GM04503 (cell line): ENCODE results near the gene MSANTD7.
A peak's percentile ranks its signal among the peaks of the same experiment; 100 is the strongest.
"Not testable (repeated sequence)": the region's sequence is repeated elsewhere in the genome, so short reads cannot be mapped to it uniquely, and the experiment has no call there.

Source experiments
- DNase-seq: peaks from one replicate; pipeline ENCODE4 v3.0.0-alpha.2; 2012; ENCODE audit warnings: low read depth

The MSANTD7 gene, protein sequence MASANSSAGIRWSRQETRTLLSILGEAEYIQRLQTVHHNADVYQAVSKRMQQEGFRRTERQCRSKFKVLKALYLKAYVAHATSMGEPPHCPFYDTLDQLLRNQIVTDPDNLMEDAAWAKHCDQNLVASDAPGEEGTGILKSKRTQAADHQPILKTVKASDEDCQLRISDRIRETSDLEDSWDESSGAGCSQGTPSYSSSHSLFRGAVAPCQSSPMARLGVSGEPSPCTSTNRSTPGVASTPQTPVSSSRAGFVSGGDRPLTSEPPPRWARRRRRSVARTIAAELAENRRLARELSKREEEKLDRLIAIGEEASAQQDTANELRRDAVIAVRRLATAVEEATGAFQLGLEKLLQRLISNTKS

DNA sequence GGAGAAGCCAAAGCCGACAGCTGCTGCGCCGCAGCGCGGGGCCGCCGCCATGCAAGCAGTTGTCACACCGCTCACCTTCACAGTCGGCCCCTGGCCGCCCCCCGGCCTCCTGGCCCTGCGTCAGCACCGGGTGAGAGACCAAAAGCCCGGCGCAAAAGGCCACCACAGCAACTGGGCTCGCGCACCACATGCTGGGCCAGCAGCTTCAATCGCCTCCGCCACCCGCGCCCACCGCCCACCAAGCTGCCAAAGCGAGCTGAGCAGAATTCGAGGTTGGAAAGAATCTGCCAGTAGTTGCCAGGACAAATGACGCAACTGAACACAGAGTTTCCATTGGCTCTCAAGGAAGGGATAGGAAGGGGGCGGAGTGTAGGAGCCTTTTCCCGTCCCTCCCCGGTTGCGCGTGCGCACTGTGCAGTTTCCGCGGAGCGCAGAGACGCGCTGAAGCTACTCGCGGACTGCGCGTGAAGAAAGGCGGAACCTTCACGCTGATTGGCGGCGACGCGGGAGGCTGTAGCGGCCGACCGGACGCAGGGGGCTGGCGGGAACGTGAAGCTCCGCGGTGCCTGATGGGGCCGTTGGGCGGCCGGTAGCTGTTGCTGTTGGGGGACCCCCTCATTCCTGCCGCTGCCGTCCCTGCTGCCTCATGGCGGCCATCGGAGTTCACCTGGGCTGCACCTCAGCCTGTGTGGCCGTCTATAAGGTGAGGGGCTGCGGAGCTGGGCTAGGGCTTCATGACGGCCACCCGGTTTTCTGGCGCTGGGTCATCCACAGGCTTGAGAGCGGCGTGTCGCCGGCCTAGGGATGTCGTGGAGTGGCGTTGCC lies at the start of gene MSANTD7, which contains the start of the genes CDNF and HSPA14:
Gene MSANTD7 (plus strand): TSS at position 550 of the 825 bp plus-strand sequence. CDS start 3,979 bp downstream, outside the sequence.
Gene CDNF (minus strand): TSS at position 281 of the 825 bp plus-strand sequence. CDS start 91 bp downstream, at position 190.
Gene HSPA14 (plus strand): TSS at position 550 of the 825 bp plus-strand sequence. CDS start 97 bp downstream, at position 647.
- DNase-seq = peak; percentile 94

DNA sequence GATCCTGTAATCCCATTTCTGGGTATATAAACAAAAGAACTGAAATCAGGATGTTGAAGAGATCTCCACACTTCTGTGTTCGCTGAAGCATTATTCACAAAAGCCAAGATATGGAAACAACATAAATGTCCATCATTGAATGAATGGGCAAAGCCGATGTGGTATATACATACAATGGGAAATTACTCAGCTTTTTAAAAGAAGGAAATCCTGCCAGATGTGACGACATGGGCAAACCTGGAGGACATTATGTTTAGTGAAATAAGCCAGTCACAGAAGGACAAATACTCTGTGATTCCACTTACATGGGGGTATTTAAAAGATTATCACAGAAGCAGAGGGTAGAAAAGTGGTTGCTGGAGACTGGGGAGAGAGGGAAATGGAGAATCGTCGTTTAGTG lies 39.5 kb upstream of the MSANTD7 start:
- no peak for DNase-seq

DNA sequence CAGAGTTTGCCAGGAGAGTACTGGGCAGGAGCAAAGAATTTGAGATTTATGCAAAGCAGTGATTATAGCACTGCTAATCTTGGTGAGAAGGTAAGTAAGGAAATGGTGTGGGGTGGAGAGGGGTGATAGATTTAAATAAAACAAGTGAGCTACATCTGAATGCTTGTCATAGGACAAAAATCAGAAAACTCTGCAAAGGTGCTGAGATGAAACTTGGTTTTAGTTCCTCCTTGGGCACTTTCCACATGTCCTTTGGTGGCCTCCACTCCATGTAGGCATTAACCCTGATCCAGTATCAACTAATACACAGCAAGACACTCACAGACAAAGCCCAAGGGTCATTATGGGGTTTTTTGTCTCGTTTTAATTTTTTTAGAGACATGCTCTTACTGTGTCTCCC lies 37.7 kb upstream of the MSANTD7 start:
- no peak for DNase-seq

DNA sequence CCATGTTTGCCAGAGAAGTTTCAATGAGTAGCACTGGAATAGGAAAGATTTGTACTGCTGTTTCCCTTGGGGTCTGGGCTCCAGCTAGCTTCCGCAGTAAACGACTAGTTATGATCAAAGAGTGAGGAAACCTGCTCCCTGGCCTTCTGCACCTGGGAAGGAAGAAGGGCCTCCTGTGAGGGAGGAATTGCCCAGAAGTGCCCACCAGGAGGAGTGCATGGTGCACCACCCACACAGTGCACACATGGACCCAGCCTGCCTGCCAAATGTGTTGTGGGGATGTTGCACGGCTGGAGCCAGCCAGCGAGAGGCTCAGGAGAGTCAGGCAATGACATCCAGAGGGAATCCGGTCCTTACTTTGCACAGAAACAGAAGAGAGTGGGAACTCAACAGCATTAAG lies 36.4 kb upstream of the MSANTD7 start:
- DNase-seq = no peak

DNA sequence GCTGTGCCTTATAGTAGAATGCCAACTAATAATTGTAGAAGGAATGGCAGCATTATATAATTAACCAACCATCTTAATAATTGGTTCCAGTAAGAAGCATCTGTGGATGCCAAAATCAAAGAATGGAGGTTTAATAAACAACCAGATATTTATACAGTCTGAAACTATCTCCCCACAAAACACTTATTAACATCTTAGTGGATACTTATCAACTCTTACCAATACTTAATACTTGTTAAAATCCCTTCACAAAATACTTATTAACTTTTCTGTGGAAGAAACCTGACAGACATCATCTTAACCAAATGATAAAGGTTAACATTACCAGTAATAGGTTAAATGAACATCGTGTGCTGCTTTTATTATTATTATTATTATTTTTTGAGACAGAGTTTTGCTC lies 34.3 kb upstream of the MSANTD7 start:
- no peak for DNase-seq

DNA sequence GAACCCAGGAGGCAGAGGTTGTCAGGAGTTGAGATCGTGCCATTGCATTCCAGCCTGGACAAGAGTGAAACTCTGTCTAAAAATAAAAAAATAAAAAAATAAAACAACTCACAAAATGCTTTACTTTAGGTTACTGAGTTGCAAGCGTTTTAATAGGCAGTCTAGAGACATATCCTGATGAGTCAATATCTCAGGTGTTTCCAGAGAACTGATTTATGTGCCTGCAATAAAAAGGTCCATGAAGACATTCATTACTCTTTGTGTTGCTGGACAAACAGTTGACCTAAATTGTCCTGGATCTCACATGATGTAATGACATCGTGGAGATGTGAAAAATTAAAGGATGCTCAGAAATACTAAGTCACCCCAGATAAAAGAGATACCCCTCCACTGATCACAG lies 31.8 kb upstream of the MSANTD7 start:
- no peak for DNase-seq

DNA sequence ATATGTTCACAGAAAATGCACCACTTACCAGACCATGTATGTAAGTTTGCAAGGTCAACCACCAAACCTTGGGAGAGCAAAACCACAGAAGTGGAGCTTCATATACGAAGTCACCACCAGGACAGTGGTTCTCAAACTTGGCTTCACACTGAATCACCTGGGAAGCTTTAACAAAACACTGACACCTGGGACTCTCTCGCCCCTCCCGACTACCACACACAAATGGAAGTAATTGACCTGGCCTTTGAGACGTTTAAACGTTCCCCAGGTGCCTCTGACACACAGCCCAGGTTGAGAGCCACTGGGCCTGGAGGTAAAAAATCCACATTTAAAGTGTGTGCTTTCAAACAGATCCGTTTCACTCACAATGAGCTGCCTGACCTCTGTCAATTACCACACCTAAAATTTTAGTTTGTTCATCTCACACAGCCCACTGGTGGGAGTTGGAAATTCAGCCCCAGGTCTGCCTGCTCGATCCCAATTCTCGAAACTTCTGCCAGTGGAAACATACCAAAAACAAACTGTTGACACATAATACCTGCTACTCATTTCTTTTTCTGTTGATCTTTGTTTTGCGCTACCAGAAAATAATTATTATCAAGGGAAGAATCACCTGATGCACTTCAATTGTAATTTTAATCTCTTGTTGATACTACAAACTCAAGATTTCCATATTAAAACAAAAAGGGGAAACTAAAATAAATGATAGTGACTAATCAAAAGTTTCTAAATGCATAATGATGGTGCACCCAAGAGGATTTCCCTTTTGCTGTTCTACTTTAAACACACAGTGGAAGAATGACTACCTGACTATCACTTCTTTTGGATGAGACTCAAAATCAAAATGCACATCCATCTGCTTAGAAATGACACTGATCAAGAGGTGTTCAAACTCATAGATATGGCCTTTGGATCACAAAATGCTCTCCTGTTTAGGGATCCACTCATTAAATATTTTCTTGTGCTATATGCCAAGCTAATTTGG lies 26.8 kb upstream of the MSANTD7 start:
- DNase-seq = no peak

DNA sequence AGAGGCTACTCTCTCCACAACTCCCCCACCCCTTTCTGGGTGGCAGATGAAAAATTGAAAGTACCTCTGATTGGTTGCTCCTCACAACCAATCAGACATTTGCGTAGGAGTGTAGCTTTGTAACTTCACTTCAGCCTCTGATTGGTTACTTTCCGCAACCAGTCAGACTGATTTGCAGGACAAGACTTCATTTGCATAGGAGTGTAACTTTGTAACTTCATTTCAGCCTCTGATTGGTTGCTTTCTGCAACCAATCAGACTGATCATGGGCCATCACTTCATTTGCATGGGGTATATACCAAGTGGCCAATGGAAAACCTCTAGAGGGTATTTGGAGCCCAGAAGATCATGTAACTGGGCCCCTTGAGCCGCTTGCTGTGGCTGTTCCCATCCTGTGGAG lies 25.8 kb upstream of the MSANTD7 start:
- no peak for DNase-seq

DNA sequence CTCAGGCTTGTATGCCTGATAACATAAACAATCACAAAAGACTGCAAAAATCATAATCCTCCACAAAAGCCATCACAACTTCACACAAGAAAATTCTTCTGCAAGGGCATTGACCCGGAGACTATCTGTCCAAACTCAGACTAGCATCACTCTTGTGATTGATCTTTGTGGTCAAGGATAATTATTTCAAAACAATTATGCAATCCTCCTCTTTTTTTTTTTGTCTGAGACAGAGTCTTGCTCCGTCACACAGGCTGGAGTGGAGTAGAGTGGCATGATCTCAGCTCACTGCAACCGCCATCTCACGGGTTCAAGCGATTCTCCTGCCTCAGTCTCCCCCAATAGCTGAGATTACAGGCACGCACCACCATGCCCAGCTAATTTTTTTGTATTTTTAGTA lies 22.4 kb upstream of the MSANTD7 start:
- no peak for DNase-seq

DNA sequence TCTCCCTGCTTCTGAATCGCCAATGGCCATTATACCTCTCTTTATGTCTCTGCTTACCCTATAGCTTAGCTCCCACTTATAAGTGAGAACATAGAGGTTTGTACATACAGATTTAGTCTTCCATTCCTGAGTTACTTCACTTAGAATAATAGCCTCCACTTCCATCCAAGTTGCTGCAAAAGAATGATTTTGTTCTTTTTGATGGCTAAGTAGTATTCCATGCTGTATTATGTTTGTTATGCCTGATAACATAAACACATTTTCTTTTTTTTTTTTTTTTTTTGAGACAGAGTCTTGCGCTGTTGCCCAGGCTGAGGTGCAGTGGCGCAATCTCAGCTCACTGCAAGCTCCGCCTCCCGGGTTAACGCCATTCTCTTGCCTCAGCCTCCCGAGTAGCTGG lies 21.4 kb upstream of the MSANTD7 start:
- DNase-seq = not testable (repeated sequence)

DNA sequence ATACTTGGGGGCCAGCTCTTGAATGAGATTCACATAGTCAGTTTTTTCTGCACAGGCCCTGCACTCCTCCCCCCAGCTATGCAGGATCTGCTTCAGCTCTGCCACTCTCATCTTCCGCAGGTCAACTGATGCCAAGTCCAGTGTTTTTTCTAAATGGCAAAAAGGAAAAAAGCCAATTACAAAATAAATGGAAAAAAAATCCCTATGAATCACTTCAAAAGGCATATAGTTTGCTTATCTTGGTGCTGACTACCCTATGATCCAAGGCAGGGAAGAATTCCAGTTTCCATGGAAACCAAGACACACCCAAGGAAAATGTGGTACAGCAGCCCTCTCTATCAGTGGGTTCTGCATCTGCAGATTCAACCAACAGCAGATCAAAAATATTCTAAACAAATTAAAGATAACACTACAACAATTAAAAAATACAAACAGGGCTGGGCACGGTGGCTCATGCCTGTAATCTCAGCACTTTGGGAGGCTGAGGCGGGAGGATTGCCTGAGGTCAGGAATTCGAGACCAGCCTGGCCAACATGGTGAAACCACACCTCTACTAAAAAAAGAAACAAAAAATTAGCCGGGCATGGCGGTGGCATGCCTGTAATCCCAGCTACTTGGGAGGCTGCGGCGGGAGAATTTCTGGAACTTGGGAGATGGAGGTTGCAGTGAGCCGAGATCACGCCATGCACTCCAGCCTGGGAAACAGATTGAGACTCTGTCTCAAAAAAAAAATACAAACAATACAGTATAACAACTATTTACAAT lies 17.9 kb upstream of the MSANTD7 start:
- peak; percentile 53 for DNase-seq

DNA sequence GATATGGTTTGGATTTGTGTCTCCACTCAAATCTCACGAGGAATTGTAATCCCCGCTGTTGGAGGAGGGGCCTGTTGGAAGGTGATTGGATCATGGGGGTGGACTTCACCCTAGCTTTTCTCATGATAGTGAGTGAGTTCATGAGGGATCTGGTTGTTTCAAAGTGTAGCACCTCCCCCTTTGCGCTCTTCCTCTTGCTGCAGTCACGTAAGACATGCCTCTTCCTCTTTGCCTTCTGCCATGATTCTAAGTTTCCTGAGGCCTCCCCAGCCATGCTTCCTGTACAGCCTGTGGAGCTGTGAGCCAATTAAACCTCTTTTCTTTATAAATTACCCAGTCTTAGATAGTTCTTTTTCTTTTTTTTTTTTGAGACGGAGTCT lies 17.3 kb upstream of the MSANTD7 start:
- DNase-seq = no peak

DNA sequence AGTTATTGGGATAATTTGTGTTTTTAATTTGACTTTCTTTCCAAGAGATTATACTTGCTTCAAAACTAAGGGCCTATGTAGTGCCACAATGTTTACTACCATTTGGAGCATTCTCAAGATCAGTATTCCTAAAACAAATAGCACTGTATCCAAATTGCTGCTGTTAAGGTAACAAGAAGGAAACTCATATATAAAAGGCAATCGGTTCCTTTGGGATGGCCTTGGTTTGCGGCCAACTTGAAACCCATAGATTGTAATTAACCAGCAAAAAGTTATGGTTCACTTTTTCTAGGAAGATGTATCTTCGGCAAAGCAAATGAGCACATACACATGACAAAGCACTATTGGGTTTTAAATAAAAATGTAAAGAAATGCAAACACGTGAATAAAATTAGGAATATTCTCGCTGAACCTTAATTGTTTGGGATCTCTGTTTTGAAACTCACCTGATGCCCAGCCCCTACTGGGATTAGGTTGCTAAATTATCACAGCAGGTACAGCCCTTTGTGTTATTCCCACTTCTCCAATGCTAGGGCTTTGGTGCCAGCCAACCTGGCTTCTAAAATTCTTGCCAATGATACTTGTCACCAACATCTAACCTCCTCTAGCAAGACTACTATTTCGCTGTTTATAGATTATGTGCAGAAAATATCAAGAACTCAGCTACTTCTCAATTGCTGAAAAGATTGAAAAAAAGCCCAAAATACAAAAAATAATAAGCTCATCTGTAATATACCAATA lies 16.3 kb upstream of the MSANTD7 start:
- DNase-seq = no peak

DNA sequence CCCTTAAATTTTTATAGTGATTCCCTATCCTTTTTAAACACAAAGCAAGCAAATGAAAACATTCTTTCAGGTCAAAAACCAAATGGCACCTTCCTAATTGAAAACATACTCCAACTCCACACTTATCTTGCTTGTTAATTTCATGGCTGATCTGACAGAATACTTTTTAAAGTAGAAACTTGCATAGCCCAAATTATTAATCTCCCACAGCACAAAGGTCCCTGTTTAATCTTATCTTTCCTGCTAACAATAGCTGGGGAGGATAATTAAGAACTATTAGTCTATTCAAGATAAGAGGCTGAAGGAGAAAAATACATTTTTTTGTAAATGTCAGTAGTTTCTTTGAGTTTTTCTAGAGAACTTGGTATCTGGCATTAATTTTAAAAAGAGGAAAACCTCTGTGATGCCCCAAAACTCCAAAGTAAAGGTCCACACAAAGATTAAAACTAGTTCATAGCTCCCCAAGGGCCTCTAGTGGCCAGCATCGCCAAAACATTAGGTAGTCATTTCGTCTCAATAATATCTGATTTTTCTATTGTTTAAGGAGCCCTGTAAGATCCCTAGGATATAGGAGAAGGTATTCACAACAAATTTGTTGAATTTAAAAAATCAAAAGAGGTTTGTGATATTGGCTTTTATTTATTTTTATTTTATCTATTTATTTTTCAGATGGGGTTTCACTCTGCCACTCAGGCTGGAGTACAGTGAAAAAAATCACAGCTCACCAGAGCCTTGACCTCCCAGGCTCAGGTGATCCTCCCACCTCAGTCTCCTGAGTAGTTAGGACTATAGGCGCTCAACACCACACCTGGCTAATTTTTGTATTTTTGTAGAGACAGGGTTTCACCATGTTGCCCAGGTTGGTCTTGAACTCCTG lies 15.0 kb upstream of the MSANTD7 start:
- DNase-seq = no peak

DNA sequence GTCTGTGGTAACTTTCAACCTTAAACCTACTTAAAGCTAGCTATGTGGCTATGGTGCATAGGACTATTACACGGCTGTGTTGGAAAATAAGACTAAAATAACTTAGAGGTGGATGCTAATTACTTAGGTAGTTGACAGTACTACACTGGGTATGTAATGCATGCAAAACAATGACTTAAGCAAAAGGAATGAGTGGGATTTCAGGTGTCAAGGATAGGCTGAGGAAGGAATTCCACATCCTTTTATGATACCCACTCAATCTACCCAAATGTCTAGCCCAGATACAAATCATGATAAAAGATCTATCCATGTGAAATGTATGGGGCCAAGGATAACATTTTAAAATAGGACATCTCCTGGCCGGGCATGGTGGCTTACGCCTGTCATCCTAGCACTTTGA lies 14.1 kb upstream of the MSANTD7 start:
- DNase-seq = no peak

DNA sequence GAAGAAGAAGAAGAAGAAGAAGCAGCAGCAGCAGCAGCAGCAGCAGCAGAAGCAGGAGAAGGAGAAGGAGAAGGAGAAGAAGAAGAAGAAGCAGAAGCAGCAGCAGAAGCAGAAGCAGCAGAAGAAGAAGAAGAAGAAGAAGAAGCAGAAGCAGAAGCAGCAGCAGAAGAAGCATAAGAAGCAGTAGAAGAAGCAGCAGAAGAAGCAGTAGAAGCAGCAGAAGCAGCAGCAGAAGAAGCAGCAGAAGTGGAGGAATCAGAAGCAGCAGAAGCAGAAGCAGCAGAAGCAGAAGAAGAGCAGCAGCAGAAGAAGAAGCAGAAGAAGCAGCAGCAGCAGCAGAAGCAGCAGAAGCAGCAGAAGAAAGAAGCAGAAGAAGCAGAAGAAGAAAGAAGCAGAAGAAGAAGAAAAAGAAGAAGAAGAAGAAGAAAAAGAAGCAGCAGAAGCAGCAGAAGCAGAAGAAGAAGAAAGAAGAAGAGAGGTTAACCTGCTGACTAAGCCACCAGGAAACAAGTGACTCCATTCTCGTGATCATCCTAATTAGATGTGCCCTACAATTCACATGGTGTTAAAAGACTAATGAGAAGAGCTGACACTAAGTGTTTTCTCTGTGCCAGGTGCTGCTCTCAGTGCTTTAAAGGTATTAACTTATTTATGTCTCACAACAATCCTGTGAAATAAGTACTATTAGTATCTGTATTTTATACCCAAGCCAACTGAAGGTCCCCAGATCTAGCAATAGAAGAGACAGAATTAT lies 11.9 kb upstream of the MSANTD7 start:
- DNase-seq = no peak

DNA sequence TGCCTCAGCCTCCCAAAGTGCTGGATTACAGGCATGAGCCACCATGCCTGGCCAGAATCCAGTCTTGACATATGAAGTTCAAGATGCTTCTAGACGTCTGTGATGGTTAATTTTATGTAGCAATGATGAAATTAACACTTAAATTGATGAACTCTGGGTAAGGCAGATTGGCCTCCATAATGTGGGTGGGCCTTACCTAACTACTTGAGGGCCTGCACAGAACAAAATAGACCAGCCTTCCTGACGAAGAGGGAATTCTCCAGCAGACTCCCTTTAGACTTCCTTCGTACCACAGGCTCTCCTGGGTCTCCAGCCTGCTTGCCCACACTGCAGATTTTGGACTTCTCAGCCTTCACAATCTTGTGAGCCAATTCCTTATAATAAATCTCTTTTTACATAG lies 5.0 kb upstream of the MSANTD7 start:
- no peak for DNase-seq

DNA sequence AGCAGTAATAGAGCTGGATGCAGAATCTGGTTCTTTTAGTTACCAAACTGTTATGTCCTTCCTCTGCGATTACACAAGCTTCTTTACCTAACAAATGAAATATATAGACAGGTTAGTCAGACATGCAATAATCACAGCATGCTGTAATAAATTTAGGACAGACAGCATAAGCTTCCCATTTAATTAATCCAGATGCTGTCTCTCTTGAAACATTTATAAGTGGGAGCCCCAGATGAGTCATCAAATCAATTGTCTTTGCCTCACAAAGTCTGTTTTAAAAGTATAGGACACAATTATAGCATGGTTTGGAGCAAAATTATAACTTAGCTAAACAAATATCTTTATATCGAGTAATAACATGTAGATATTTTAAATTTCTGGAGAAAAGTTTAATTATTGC lies 1.9 kb upstream of the MSANTD7 start:
- no peak for DNase-seq
